SK-N-SH treated with all-trans-retinoic acid at 6 μM for 48 hours (cell line): ENCODE data around the gene RTN4R.

ENCODE experiments used
- ATAC-seq: fragments of 200-7000 bp; cut with Tn5 transposase; 3 replicates; pipeline ENCODE4 v1.9.1; 2020; ENCODE audit warnings: mild to moderate bottlenecking, moderate library complexity
- ARNTL ChIP-seq: fragments of 450-650 bp; formaldehyde crosslinking; IDR thresholded peaks from 2 replicates; pipeline ENCODE4 v1.5.0; 2020; ENCODE audit warnings: low read depth, mild to moderate bottlenecking, moderate library complexity, borderline replicate concordance
- BACH2 ChIP-seq: fragments of 250-450 bp; sonication (Bioruptor Pico); IDR thresholded peaks from 2 replicates; pipeline ENCODE4 v1.9.0; 2021; ENCODE audit warnings: mild to moderate bottlenecking, borderline replicate concordance
- CSDC2 ChIP-seq: fragments of 250-450 bp; sonication (Bioruptor Pico); IDR thresholded peaks from 2 replicates; pipeline ENCODE4 v1.5.0; 2020; ENCODE audit warnings: mild to moderate bottlenecking, moderate library complexity
- CSRNP3 ChIP-seq: fragments of 250-450 bp; sonication (Bioruptor Pico); IDR thresholded peaks from 2 replicates; pipeline ENCODE4 v1.5.1; 2021; ENCODE audit warnings: mild to moderate bottlenecking, moderate library complexity
- ESRRG ChIP-seq: fragments of 250-450 bp; sonication (Bioruptor Pico); IDR thresholded peaks from 2 replicates; pipeline ENCODE4 v1.6.1; 2021; ENCODE audit warnings: mild to moderate bottlenecking
- GLIS3 ChIP-seq: fragments of 250-450 bp; sonication (Bioruptor Pico); IDR thresholded peaks from 2 replicates; pipeline ENCODE4 v1.5.0; 2020; ENCODE audit warnings: mild to moderate bottlenecking, moderate library complexity
- ISL1 ChIP-seq: fragments of 250-450 bp; sonication (Bioruptor Pico); IDR thresholded peaks from 2 replicates; pipeline ENCODE4 v2.1.2; 2022; ENCODE audit warnings: mild to moderate bottlenecking, moderate library complexity
- OSR1 ChIP-seq: fragments of 250-450 bp; sonication (Bioruptor Pico); IDR thresholded peaks from 2 replicates; pipeline ENCODE4 v1.8.0; 2022; ENCODE audit warnings: moderate library complexity, mild to moderate bottlenecking, inconsistent platforms
- POU6F1 ChIP-seq: fragments of 250-450 bp; sonication (Bioruptor Pico); IDR thresholded peaks from 2 replicates; pipeline ENCODE4 v1.8.0; 2021; ENCODE audit warnings: low read depth, mild to moderate bottlenecking, moderate library complexity, borderline replicate concordance
- RARB ChIP-seq: fragments of 250-450 bp; sonication (Bioruptor Pico); IDR thresholded peaks from 2 replicates; pipeline ENCODE4 v1.8.0; 2021; ENCODE audit warnings: mild to moderate bottlenecking, moderate library complexity
- SNAI2 ChIP-seq: fragments of 250-450 bp; sonication (Bioruptor Pico); IDR thresholded peaks from 2 replicates; pipeline ENCODE4 v1.5.0; 2020; ENCODE audit warnings: mild to moderate bottlenecking, moderate library complexity
- TCF4 ChIP-seq: fragments of 250-450 bp; sonication (Bioruptor Pico); IDR thresholded peaks from 2 replicates; pipeline ENCODE4 v1.8.0; 2021; ENCODE audit warnings: mild to moderate bottlenecking, moderate library complexity, borderline replicate concordance
- TOX ChIP-seq: fragments of 250-450 bp; sonication (Bioruptor Pico); IDR thresholded peaks from 2 replicates; pipeline ENCODE4 v1.8.0; 2021; ENCODE audit warnings: mild to moderate bottlenecking, moderate library complexity, borderline replicate concordance
- ZC3H10 ChIP-seq: fragments of 250-450 bp; sonication (Bioruptor Pico); IDR thresholded peaks from 2 replicates; pipeline ENCODE4 v1.5.1; 2021; ENCODE audit warnings: mild to moderate bottlenecking, moderate library complexity
- ZFP3 ChIP-seq: fragments of 250-450 bp; sonication (Bioruptor Pico); IDR thresholded peaks from 2 replicates; pipeline ENCODE4 v1.5.0; 2020; ENCODE audit warnings: mild to moderate bottlenecking, moderate library complexity
- ZFP30 ChIP-seq: fragments of 450-650 bp; formaldehyde crosslinking; IDR thresholded peaks from 2 replicates; pipeline ENCODE4 v1.5.0; 2022; ENCODE audit warnings: mild to moderate bottlenecking, moderate library complexity
- ZNF565 ChIP-seq: fragments of 450-650 bp; formaldehyde crosslinking; conservative IDR thresholded peaks from 2 replicates; pipeline ENCODE4 v1.5.0; 2020; ENCODE audit warnings: low read depth, mild to moderate bottlenecking, moderate library complexity
- ZNF70 ChIP-seq: fragments of 450-650 bp; formaldehyde crosslinking; IDR thresholded peaks from 2 replicates; pipeline ENCODE4 v1.5.0; 2020; ENCODE audit warnings: mild to moderate bottlenecking, moderate library complexity
- ZNF8 ChIP-seq: fragments of 450-650 bp; formaldehyde crosslinking; IDR thresholded peaks from 2 replicates; pipeline ENCODE4 v1.5.0; 2020; ENCODE audit warnings: mild to moderate bottlenecking, moderate library complexity
- TF ChIP-seq, protein P1 (sequence below): fragments of 250-450 bp; sonication (Bioruptor Pico); IDR thresholded peaks from 2 replicates; pipeline ENCODE4 v1.8.0; 2020; ENCODE audit warnings: mild to moderate bottlenecking, moderate library complexity, borderline replicate concordance
- TF ChIP-seq, protein P2 (sequence below): fragments of 250-450 bp; sonication (Bioruptor Pico); IDR thresholded peaks from 2 replicates; pipeline ENCODE4 v1.5.1; 2020; ENCODE audit warnings: low read depth, mild to moderate bottlenecking, moderate library complexity
- TF ChIP-seq, protein P3 (sequence below): fragments of 250-450 bp; sonication (Bioruptor Pico); IDR thresholded peaks from 2 replicates; pipeline ENCODE4 v1.5.0; 2020; ENCODE audit warnings: mild to moderate bottlenecking, moderate library complexity

RTN4R gene

DNA sequence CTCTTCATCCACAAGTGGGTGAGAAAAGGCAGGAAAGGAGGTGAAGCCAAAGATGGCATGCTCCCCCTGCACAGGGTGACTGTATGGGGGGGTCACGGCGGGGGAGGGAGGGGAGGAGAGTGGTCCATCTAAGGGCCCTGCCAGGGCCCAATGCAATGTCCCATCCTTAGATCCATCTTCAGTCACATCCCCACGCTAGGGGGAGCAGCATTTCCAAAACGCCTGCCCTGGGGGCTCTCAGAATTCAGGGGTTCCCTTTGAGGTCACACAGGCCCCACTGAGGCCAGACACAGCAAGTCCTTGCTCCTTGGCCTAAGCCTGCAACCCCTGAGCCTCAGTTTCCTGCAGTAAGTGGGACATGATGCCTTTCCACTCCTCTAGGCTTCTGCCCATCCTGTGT is 52.4 kb downstream of the RTN4R start:
- no peak for TF ChIP-seq POU6F1
- TF ChIP-seq ZNF70 (CRISPR knock-in tag): no peak
- TF ChIP-seq, protein P1, sequence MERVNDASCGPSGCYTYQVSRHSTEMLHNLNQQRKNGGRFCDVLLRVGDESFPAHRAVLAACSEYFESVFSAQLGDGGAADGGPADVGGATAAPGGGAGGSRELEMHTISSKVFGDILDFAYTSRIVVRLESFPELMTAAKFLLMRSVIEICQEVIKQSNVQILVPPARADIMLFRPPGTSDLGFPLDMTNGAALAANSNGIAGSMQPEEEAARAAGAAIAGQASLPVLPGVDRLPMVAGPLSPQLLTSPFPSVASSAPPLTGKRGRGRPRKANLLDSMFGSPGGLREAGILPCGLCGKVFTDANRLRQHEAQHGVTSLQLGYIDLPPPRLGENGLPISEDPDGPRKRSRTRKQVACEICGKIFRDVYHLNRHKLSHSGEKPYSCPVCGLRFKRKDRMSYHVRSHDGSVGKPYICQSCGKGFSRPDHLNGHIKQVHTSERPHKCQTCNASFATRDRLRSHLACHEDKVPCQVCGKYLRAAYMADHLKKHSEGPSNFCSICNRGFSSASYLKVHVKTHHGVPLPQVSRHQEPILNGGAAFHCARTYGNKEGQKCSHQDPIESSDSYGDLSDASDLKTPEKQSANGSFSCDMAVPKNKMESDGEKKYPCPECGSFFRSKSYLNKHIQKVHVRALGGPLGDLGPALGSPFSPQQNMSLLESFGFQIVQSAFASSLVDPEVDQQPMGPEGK (CRISPR knock-in tag): no peak
- no peak for TF ChIP-seq CSDC2 (CRISPR knock-in tag)
- no peak for TF ChIP-seq TOX (CRISPR knock-in tag)
- no peak for TF ChIP-seq ZFP3
- no peak for TF ChIP-seq SNAI2
- TF ChIP-seq OSR1 (CRISPR knock-in tag): no peak
- TF ChIP-seq BACH2 (CRISPR knock-in tag): no peak
- no peak for TF ChIP-seq ZNF565
- no peak for TF ChIP-seq ESRRG (CRISPR knock-in tag)
- TF ChIP-seq GLIS3 (CRISPR knock-in tag): no peak
- TF ChIP-seq, protein P2, sequence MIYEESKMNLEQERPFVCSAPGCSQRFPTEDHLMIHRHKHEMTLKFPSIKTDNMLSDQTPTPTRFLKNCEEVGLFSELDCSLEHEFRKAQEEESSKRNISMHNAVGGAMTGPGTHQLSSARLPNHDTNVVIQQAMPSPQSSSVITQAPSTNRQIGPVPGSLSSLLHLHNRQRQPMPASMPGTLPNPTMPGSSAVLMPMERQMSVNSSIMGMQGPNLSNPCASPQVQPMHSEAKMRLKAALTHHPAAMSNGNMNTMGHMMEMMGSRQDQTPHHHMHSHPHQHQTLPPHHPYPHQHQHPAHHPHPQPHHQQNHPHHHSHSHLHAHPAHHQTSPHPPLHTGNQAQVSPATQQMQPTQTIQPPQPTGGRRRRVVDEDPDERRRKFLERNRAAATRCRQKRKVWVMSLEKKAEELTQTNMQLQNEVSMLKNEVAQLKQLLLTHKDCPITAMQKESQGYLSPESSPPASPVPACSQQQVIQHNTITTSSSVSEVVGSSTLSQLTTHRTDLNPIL: no peak
- TF ChIP-seq ISL1: no peak
- ATAC-seq: no peak

GRCh38 chr22:20214853-20215252 is 53.3 kb downstream of the RTN4R start:
- ATAC-seq: no peak
- TF ChIP-seq BACH2 (CRISPR knock-in tag): no peak
- no peak for TF ChIP-seq OSR1 (CRISPR knock-in tag)
- no peak for TF ChIP-seq ISL1
- no peak for TF ChIP-seq CSDC2 (CRISPR knock-in tag)
- no peak for TF ChIP-seq ZNF70 (CRISPR knock-in tag)
- TF ChIP-seq ZC3H10: no peak
- TF ChIP-seq ESRRG (CRISPR knock-in tag): no peak
- TF ChIP-seq, protein P3, sequence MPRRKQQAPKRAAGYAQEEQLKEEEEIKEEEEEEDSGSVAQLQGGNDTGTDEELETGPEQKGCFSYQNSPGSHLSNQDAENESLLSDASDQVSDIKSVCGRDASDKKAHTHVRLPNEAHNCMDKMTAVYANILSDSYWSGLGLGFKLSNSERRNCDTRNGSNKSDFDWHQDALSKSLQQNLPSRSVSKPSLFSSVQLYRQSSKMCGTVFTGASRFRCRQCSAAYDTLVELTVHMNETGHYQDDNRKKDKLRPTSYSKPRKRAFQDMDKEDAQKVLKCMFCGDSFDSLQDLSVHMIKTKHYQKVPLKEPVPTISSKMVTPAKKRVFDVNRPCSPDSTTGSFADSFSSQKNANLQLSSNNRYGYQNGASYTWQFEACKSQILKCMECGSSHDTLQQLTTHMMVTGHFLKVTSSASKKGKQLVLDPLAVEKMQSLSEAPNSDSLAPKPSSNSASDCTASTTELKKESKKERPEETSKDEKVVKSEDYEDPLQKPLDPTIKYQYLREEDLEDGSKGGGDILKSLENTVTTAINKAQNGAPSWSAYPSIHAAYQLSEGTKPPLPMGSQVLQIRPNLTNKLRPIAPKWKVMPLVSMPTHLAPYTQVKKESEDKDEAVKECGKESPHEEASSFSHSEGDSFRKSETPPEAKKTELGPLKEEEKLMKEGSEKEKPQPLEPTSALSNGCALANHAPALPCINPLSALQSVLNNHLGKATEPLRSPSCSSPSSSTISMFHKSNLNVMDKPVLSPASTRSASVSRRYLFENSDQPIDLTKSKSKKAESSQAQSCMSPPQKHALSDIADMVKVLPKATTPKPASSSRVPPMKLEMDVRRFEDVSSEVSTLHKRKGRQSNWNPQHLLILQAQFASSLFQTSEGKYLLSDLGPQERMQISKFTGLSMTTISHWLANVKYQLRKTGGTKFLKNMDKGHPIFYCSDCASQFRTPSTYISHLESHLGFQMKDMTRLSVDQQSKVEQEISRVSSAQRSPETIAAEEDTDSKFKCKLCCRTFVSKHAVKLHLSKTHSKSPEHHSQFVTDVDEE: no peak
- TF ChIP-seq, all 23 proteins: peak for 0

DNA sequence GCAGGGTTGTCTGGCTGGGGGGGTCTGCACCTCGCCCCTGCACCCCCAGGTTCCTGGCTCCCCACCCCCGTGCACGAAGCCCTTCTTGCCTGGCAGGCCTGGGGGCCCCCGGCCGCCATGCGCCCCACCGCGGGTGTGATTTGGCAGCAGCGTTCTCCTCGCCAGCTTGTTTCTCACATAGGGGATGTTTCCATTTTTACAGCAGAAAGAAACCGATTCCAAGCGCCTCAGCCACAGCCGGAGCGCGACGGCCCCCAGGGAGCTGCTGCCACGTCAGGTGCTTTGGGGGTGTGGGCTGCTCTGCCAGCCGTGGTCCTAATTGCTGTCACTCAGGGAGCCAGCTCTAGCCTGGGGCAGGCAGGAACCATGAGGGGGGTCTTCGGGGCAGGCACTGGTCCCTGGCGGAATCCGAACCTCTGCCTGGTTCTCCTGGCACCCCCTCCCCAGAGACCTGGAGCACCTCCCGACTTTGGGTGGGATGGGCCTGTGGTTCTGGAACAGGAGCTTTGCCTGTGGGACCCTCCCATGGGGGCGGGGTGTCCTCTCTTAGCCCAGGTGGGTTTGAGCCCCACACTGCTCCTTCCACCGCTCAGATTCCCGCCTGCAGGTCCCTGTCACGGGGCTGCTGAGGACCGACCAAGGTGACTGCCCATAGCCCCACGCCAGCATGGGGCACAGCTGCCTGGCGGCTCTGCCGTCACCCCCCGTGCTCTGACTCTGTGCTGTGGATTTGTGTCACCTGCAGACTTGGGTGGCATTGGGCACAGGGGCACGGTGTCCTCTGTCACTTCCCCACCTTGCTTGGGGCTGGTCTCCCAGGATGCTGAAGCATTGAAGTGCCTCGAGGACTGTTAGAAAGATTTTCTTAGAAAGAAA is 54.0 kb downstream of the RTN4R start:
- ATAC-seq: no peak
- TF ChIP-seq, protein P2: no peak
- TF ChIP-seq ZFP3 (no peak), ESRRG (CRISPR knock-in tag) (no peak), GLIS3 (CRISPR knock-in tag) (no peak), ZC3H10 (no peak), POU6F1 (no peak), ZNF8 (CRISPR knock-in tag) (no peak), ARNTL (CRISPR knock-in tag) (no peak), ZFP30 (CRISPR knock-in tag) (no peak), OSR1 (CRISPR knock-in tag) (no peak), RARB (CRISPR knock-in tag) (no peak), CSRNP3 (CRISPR knock-in tag) (no peak), TOX (CRISPR knock-in tag) (no peak), TCF4 (no peak)
- TF ChIP-seq, protein P1 (CRISPR knock-in tag): no peak
